Liver (tissue), 3 donors: Measurements from ENCODE around the gene SYTL3.

Source experiments
- EGR1 ChIP-seq, 2 donors: IDR thresholded peaks; 2 replicates each; pipeline ENCODE4 v1.6.1; 2016 to 2018; ENCODE audit warnings: antibody characterized with exemption in 2 of 2, low read depth in 2 of 2
- FOXA1 ChIP-seq: IDR thresholded peaks from 2 replicates; pipeline ENCODE4 v1.6.1; 2016; ENCODE audit warnings: antibody characterized with exemption
- GABPA ChIP-seq, 2 donors: IDR thresholded peaks in 1 of 2; conservative IDR thresholded peaks in 1 of 2; 2 replicates each; pipeline ENCODE4 v1.6.1; 2016; ENCODE audit warnings: antibody characterized with exemption in 2 of 2, mild to moderate bottlenecking in 1 of 2, moderate library complexity in 1 of 2
- HNF4G ChIP-seq: IDR thresholded peaks from 2 replicates; pipeline ENCODE4 v1.6.1; 2016; ENCODE audit warnings: antibody characterized with exemption
- JUND ChIP-seq, 2 donors: IDR thresholded peaks; 2 replicates each; pipeline ENCODE4 v1.6.1; 2016; ENCODE audit warnings: antibody characterized with exemption in 2 of 2
- RAD21 ChIP-seq, 2 donors: IDR thresholded peaks; 2 replicates each; pipeline ENCODE4 v1.6.1; 2016; ENCODE audit warnings: antibody characterized with exemption in 2 of 2, mild to moderate bottlenecking in 2 of 2
- RXRA ChIP-seq, 2 donors: IDR thresholded peaks; 2 replicates each; pipeline ENCODE4 v1.6.1; 2017 to 2018; ENCODE audit warnings: antibody characterized with exemption in 2 of 2, mild to moderate bottlenecking in 1 of 2
- SP1 ChIP-seq: IDR thresholded peaks from 2 replicates; pipeline ENCODE4 v1.6.1; 2018; ENCODE audit warnings: antibody characterized with exemption, mild to moderate bottlenecking
- TAF1 ChIP-seq: conservative IDR thresholded peaks from 2 replicates; pipeline ENCODE4 v1.6.1; 2016; ENCODE audit warnings: antibody characterized with exemption, mild to moderate bottlenecking
- YY1 ChIP-seq: IDR thresholded peaks from 2 replicates; pipeline ENCODE4 v1.6.1; 2016; ENCODE audit warnings: antibody characterized with exemption, mild to moderate bottlenecking
- TF ChIP-seq, protein P1 (sequence below): fragments of 150-350 bp; IDR thresholded peaks from 2 replicates; pipeline ENCODE4 v1.5.1; 2017; ENCODE audit warnings: improper control_type of control experiment, low read depth, low read length; ENCODE audit not compliant: missing input control
- TF ChIP-seq, protein P2 (sequence below): IDR thresholded peaks from 2 replicates; pipeline ENCODE4 v1.6.1; 2016; ENCODE audit warnings: antibody characterized with exemption
- TF ChIP-seq, protein P3 (sequence below): IDR thresholded peaks from 2 replicates; pipeline ENCODE4 v1.6.1; 2016; ENCODE audit warnings: antibody characterized with exemption
- TF ChIP-seq, protein P4 (sequence below): IDR thresholded peaks from 2 replicates; pipeline ENCODE4 v1.6.1; 2016; ENCODE audit warnings: antibody characterized with exemption, mild to moderate bottlenecking
- donor health status: healthy.
- donor health status: healthy.

DNA sequence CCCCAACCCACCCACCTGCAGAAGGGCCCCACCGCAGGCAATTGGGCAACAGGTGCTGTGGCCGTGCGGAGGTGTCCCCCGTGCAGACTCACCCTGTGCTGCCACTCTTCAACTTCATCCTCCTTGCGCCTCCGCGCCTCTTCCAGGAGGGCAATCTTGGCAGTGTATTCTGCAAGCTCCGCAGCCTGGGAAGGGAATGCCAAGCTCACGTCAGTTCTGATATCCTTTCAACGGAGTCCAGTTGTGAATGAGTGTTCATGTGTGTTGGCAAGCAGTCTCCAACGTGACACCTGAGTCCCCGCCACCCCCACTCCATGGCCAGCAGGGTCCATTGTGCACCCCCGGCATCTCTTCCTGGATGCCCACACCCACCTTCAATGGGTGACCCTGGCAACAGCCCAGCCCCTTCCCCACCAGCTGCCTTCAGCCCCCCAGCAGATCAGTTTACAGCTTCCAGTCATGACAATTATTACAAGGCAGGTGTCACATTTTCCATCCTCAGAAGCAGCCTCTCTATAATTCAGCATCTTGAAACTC lies 119.4 kb downstream of the SYTL3 start:
- TF ChIP-seq JUND (IDR thresholded peaks at IDR 0.05) (no peak), YY1 (no peak), TAF1 (no peak), RAD21 (IDR thresholded peaks at IDR 0.05) (no peak), RXRA (IDR thresholded peaks at IDR 0.05) (no peak), FOXA1 (no peak), SP1 (no peak), EGR1 (IDR thresholded peaks at IDR 0.05; ENCODE audit: low read depth in 2 of 2) (no peak), HNF4G (no peak), GABPA (IDR thresholded peaks at IDR 0.05 in 1 of 2, conservative IDR thresholded peaks at IDR 0.05 in 1 of 2) (no peak)
- TF ChIP-seq, protein P1, sequence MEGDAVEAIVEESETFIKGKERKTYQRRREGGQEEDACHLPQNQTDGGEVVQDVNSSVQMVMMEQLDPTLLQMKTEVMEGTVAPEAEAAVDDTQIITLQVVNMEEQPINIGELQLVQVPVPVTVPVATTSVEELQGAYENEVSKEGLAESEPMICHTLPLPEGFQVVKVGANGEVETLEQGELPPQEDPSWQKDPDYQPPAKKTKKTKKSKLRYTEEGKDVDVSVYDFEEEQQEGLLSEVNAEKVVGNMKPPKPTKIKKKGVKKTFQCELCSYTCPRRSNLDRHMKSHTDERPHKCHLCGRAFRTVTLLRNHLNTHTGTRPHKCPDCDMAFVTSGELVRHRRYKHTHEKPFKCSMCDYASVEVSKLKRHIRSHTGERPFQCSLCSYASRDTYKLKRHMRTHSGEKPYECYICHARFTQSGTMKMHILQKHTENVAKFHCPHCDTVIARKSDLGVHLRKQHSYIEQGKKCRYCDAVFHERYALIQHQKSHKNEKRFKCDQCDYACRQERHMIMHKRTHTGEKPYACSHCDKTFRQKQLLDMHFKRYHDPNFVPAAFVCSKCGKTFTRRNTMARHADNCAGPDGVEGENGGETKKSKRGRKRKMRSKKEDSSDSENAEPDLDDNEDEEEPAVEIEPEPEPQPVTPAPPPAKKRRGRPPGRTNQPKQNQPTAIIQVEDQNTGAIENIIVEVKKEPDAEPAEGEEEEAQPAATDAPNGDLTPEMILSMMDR = no peak
- TF ChIP-seq, protein P2, sequence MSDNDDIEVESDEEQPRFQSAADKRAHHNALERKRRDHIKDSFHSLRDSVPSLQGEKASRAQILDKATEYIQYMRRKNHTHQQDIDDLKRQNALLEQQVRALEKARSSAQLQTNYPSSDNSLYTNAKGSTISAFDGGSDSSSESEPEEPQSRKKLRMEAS = no peak
- TF ChIP-seq, protein P3, sequence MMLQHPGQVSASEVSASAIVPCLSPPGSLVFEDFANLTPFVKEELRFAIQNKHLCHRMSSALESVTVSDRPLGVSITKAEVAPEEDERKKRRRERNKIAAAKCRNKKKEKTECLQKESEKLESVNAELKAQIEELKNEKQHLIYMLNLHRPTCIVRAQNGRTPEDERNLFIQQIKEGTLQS = no peak
- TF ChIP-seq, protein P4, sequence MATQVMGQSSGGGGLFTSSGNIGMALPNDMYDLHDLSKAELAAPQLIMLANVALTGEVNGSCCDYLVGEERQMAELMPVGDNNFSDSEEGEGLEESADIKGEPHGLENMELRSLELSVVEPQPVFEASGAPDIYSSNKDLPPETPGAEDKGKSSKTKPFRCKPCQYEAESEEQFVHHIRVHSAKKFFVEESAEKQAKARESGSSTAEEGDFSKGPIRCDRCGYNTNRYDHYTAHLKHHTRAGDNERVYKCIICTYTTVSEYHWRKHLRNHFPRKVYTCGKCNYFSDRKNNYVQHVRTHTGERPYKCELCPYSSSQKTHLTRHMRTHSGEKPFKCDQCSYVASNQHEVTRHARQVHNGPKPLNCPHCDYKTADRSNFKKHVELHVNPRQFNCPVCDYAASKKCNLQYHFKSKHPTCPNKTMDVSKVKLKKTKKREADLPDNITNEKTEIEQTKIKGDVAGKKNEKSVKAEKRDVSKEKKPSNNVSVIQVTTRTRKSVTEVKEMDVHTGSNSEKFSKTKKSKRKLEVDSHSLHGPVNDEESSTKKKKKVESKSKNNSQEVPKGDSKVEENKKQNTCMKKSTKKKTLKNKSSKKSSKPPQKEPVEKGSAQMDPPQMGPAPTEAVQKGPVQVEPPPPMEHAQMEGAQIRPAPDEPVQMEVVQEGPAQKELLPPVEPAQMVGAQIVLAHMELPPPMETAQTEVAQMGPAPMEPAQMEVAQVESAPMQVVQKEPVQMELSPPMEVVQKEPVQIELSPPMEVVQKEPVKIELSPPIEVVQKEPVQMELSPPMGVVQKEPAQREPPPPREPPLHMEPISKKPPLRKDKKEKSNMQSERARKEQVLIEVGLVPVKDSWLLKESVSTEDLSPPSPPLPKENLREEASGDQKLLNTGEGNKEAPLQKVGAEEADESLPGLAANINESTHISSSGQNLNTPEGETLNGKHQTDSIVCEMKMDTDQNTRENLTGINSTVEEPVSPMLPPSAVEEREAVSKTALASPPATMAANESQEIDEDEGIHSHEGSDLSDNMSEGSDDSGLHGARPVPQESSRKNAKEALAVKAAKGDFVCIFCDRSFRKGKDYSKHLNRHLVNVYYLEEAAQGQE = no peak
